ENCODE results near the gene PDK3. TPM values are rescaled to one million over a fixed set of nuclear protein-coding genes. Genes with fewer than 3 reads are reported as not detected.

The PDK3 gene
- total RNA-seq, 1 experiment from 2014 or later: 22.6 TPM

GRCh38 chrX:24443918-24444317, 21.2 kb upstream of the PDK3 start:
- ChIA-PET POLR2A (ENCODE audit: unreplicated experiment) (no interaction called here), CTCF (no interaction called here)
- no peaks in the 10 kb centered on the region for H4K20me1 ChIP-seq (ENCODE audit: low read length)
- H3K79me2 ChIP-seq (ENCODE audit: low read length): no peaks in the 10 kb centered on the region
- no peaks in the 10 kb centered on the region for H3F3A ChIP-seq (ENCODE audit: low read length, unreplicated experiment)
- no peak for ATAC-seq
- H3K4me1 ChIP-seq (ENCODE audit: insufficient read depth, low read length): no peaks in the 10 kb centered on the region
- no peaks in the 10 kb centered on the region for H3K9me2 ChIP-seq (replicated peaks; ENCODE audit: low read length)
- no peak overlapping the region for H3K4me2 ChIP-seq (ENCODE audit: low read length)
- no peaks in the 10 kb centered on the region for H3K36me3 ChIP-seq (ENCODE audit: low read depth, low read length)
- no peak overlapping the region for H3K4me3 ChIP-seq (ENCODE audit: low read length)
- H2AFZ ChIP-seq (ENCODE audit: low read length): no peak overlapping the region
- TF ChIP-seq CTCF (conservative IDR thresholded peaks at IDR 0.05; ENCODE audit: low read depth, low read length) (no peak), EZH2phosphoT487 (IDR thresholded peaks at IDR 0.05; ENCODE audit: borderline replicate concordance, low read length) (no peak), EZH2 (IDR thresholded peaks at IDR 0.05; ENCODE audit: low read length, unreplicated experiment) (no peak)
- H3K27me3 ChIP-seq (ENCODE audit: low read length): peaks cover 15% of the 10 kb centered on the region; the same call in 1 of the 2 replicates
- intact Hi-C loops (cut with micrococcal nuclease): no loop called here
- H3K9me3 ChIP-seq (ENCODE audit: low read length): no peaks in the 10 kb centered on the region
- DNase-seq: no peak
- no TSS peak for BruUV-seq (replicated peaks)
- H3K27ac ChIP-seq (ENCODE audit: low read length): no peak overlapping the region
- H3K9ac ChIP-seq (ENCODE audit: low read length): no peak overlapping the region

- TF ChIP-seq EZH2 (IDR thresholded peaks at IDR 0.05; ENCODE audit: low read length, unreplicated experiment) (no peak), EZH2phosphoT487 (IDR thresholded peaks at IDR 0.05; ENCODE audit: borderline replicate concordance, low read length) (no peak), CTCF (conservative IDR thresholded peaks at IDR 0.05; ENCODE audit: low read depth, low read length) (no peak)
- H3K9me2 ChIP-seq (replicated peaks; ENCODE audit: low read length): no peaks in the 10 kb centered on the region
- H3K27ac ChIP-seq (ENCODE audit: low read length): no peak overlapping the region
- H3K4me1 ChIP-seq (ENCODE audit: insufficient read depth, low read length): no peaks in the 10 kb centered on the region
- no peak overlapping the region for H3K4me3 ChIP-seq (ENCODE audit: low read length)
- no peaks in the 10 kb centered on the region for H4K20me1 ChIP-seq (ENCODE audit: low read length)
- CTCF ChIA-PET: no interaction called here
- no peak overlapping the region for H2AFZ ChIP-seq (ENCODE audit: low read length)
- no peaks in the 10 kb centered on the region for H3K79me2 ChIP-seq (ENCODE audit: low read length)
- H3K9ac ChIP-seq (ENCODE audit: low read length): no peak overlapping the region
- ATAC-seq (no peak), DNase-seq (no peak)
- POLR2A ChIA-PET (ENCODE audit: unreplicated experiment): no interaction called here
- BruUV-seq (replicated peaks): no TSS peak
- no peak overlapping the region for H3K4me2 ChIP-seq (ENCODE audit: low read length)
- intact Hi-C loops (cut with micrococcal nuclease): no loop called here
- no peaks in the 10 kb centered on the region for H3F3A ChIP-seq (ENCODE audit: low read length, unreplicated experiment)
- no peaks in the 10 kb centered on the region for H3K9me3 ChIP-seq (ENCODE audit: low read length)
- 0 out of 2 replicates have a peak, but pooled peaks cover 11% of the 10 kb centered on the region for H3K27me3 ChIP-seq (ENCODE audit: low read length)
- H3K36me3 ChIP-seq (ENCODE audit: low read depth, low read length): no peaks in the 10 kb centered on the region
Observed at GRCh38 chrX:24444645-24445044, 20.4 kb upstream of the PDK3 start.

GRCh38 chrX:24448762-24449250, 16.3 kb upstream of the PDK3 start:
- Histone ChIP-seq H3K9me3 (ENCODE audit: low read length) (no peaks in the 10 kb centered on the region), H3K9me2 (replicated peaks; ENCODE audit: low read length) (no peaks in the 10 kb centered on the region), H3K4me1 (ENCODE audit: insufficient read depth, low read length) (no peaks in the 10 kb centered on the region), H3K4me3 (ENCODE audit: low read length) (no peak overlapping the region), H3K27me3 (ENCODE audit: low read length) (0 out of 2 replicates have a peak, but pooled peaks cover 9% of the 10 kb centered on the region), H2AFZ (ENCODE audit: low read length) (no peak overlapping the region), H3K36me3 (ENCODE audit: low read depth, low read length) (no peaks in the 10 kb centered on the region), H3F3A (ENCODE audit: low read length, unreplicated experiment) (no peaks in the 10 kb centered on the region), H3K4me2 (ENCODE audit: low read length) (no peak overlapping the region), H4K20me1 (ENCODE audit: low read length) (no peaks in the 10 kb centered on the region), H3K9ac (ENCODE audit: low read length) (no peak overlapping the region), H3K79me2 (ENCODE audit: low read length) (no peaks in the 10 kb centered on the region), H3K27ac (ENCODE audit: low read length) (no peak overlapping the region)
- DNase-seq: no peak
- ChIA-PET CTCF (no interaction called here), POLR2A (ENCODE audit: unreplicated experiment) (interaction anchor here (1.0 kb wide), 1 partner anchor 195 kb away, joined by 3 read pairs; no protein-coding TSS in a partner anchor)
- no peak for TF ChIP-seq EZH2phosphoT487 (IDR thresholded peaks at IDR 0.05; ENCODE audit: borderline replicate concordance, low read length)
- no peak for TF ChIP-seq EZH2 (IDR thresholded peaks at IDR 0.05; ENCODE audit: low read length, unreplicated experiment)
- no peak for TF ChIP-seq CTCF (conservative IDR thresholded peaks at IDR 0.05; ENCODE audit: low read depth, low read length)
- no TSS peak for BruUV-seq (replicated peaks)
- intact Hi-C loops (cut with micrococcal nuclease): no loop called here
- ATAC-seq: no peak
